GM12865 (cell line): ENCODE measurements around the gene PHF21A.

Experiments
- DNase-seq: peaks from one replicate; pipeline ENCODE4 v3.0.0; 2010; ENCODE audit warnings: low read depth
- H3K4me3 ChIP-seq: 2 replicates; pipeline ENCODE4 v1.5.1; 2011; ENCODE audit warnings: mild to moderate bottlenecking, low read depth, low read length, control low read depth
- CTCF ChIP-seq: IDR thresholded peaks from 2 replicates; pipeline ENCODE4 v1.5.1; 2011; ENCODE audit warnings: low read length, control low read depth, low read depth, inconsistent platforms; ENCODE audit not compliant: insufficient read depth; ENCODE audit errors: missing control alignments

Gene PHF21A

DNA sequence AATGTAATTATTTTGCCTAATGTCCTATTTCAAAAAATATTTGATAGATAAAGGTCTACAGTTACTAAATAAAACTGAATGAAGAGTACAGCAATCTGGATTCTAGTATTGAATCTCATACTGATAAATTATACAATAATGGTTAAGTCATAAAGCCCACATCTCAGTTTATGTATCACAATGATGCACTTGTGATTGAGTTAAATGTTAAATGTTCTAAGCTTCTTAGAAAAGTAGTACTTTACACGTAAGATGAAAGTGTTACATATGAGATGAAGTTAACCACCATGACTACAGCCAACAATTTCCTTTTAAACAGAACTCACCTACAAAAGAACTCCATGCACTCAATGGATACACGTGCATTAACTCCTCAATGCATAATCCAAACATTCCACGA, 51.7 kb downstream of the PHF21A start:
- no peak overlapping the region for H3K4me3 ChIP-seq
- TF ChIP-seq CTCF, result no peak
- DNase-seq, result no peak

- H3K4me3 ChIP-seq, result no peak overlapping the region
- DNase-seq, result no peak
Observed at GRCh38 chr11:46066335-46066734, 54.9 kb downstream of the PHF21A start.

DNA sequence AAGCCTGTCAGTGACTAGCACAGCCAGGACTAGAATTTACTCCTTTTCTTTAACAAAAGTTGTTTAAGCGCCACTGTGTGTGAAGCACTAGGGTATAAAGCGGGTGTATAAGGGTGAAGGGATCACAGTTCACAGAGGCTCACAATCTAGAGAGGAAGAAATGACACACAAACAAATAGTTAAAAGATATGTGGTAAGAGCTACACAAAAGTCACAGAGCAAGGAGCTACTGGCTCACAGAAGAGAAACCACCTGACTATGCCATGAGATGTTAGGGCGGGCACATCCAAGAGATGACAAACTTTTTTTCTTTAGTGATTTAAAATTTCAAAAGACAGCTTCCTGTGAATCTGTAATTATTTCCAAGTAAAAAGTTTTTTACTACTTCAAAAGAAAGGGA, 55.6 kb downstream of the PHF21A start:
- no peak for TF ChIP-seq CTCF
- DNase-seq, result no peak
- H3K4me3 ChIP-seq, result no peak overlapping the region

More at GRCh38 chr11:46066335-46066734, 54.9 kb downstream of the PHF21A start:
- no peak for TF ChIP-seq CTCF

DNA sequence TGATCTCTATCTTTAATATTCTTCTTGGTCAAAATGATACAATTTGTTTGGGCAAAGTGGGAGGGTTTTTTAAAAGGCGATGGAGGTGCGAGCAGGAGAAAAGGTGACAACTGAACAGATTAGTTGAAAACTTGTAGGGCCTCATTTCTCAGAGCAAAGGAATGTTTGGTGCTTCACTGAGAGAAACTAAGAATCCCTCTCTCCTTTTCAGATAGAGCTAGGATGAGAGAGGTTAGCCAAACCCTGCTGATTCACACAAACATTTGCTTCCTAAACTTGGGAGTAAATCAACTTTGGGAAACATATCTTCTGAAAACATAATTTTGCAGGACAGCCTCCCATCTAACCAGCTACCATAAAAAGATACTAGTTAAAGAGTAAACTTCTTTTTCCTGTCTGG, 57.0 kb downstream of the PHF21A start:
- DNase-seq, result no peak
- H3K4me3 ChIP-seq, result no peak overlapping the region
- TF ChIP-seq CTCF, result no peak

- TF ChIP-seq CTCF, result no peak
- H3K4me3 ChIP-seq, result no peak overlapping the region
- no peak for DNase-seq
Observed at GRCh38 chr11:46063138-46063537, 58.1 kb downstream of the PHF21A start.

- no peak for DNase-seq
- TF ChIP-seq CTCF, result no peak
- no peak overlapping the region for H3K4me3 ChIP-seq
Observed at GRCh38 chr11:46060013-46060412, 61.2 kb downstream of the PHF21A start.

DNA sequence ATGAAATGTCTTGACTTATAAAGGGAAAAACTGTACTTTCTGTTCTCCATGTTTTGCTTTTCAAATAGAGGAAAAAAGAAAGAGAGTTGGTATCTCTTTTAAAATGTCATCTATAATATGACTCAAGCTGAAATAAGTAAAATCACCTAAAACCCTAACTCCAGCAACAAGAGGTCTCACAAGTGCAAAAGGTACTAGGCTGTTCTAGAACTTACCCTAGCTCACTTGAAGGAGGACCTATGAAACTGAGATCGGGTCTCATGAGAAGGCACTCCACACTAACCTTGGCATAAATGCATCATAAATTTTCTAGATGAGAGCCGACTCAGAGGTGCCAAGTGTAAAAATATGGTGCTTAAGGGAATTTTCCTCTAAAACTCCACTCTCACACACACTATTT, 63.8 kb downstream of the PHF21A start:
- no peak for TF ChIP-seq CTCF
- DNase-seq, result no peak
- H3K4me3 ChIP-seq, result no peak overlapping the region
